NCI-H748 treated with DMSO at 0.1 percent for 48 hours (cell line): ENCODE measurements around the gene MRPS5.

Source experiments
- DNase-seq: peaks from one replicate; lab custom pipeline; 2025; lab: John Stamatoyannopoulos, UW

The MRPS5 gene

GRCh38 chr2:95061119-95061512, 60.5 kb downstream of the MRPS5 start:
- DNase-seq: no peak

GRCh38 chr2:95060446-95061118, 61.0 kb downstream of the MRPS5 start:
- DNase-seq: no peak

GRCh38 chr2:95059656-95060370, 61.8 kb downstream of the MRPS5 start:
- DNase-seq: no peak

GRCh38 chr2:95058989-95059641, 62.5 kb downstream of the MRPS5 start:
- DNase-seq: no peak

GRCh38 chr2:95058466-95058988, 63.1 kb downstream of the MRPS5 start:
- DNase-seq: no peak

- DNase-seq: no peak
Measured at GRCh38 chr2:95057535-95058370, 63.9 kb downstream of the MRPS5 start.

- no peak for DNase-seq
Measured at GRCh38 chr2:95056461-95057459, 64.8 kb downstream of the MRPS5 start.

- DNase-seq: no peak
Measured at GRCh38 chr2:95056044-95056443, 65.6 kb downstream of the MRPS5 start.

- no peak for DNase-seq
Measured at GRCh38 chr2:95055262-95055661, 66.3 kb downstream of the MRPS5 start.

- DNase-seq: no peak
Measured at GRCh38 chr2:95054016-95054415, 67.6 kb downstream of the MRPS5 start.

- DNase-seq: no peak
Measured at GRCh38 chr2:95053543-95053942, 68.1 kb downstream of the MRPS5 start.

GRCh38 chr2:95052804-95053479, 68.7 kb downstream of the MRPS5 start:
- no peak for DNase-seq

GRCh38 chr2:95052307-95052706, 69.3 kb downstream of the MRPS5 start:
- DNase-seq: no peak

GRCh38 chr2:95051626-95052025, 70.0 kb downstream of the MRPS5 start:
- no peak for DNase-seq

- no peak for DNase-seq
Measured at GRCh38 chr2:95050385-95051300, 71.0 kb downstream of the MRPS5 start.

- DNase-seq: no peak
Measured at GRCh38 chr2:95049961-95050360, 71.6 kb downstream of the MRPS5 start.

- no peak for DNase-seq
Measured at GRCh38 chr2:95049683-95049955, 72.0 kb downstream of the MRPS5 start.

GRCh38 chr2:95048825-95049682, 72.6 kb downstream of the MRPS5 start:
- no peak for DNase-seq
